NOMO-1 treated with DMSO at 0.1 percent for 48 hours (cell line): ENCODE results near the gene ACBD6.

Experiments used
- DNase-seq: peaks from one replicate; lab custom pipeline; 2025; ENCODE audit not compliant: unreplicated experiment; lab: John Stamatoyannopoulos, UW

Gene ACBD6

GRCh38 chr1:180248731-180249681 lies 253.4 kb downstream of the ACBD6 start:
- no peak for DNase-seq

GRCh38 chr1:180248176-180248575 lies 254.2 kb downstream of the ACBD6 start:
- DNase-seq = no peak

- DNase-seq = no peak
These were observed 254.8 kb downstream of the ACBD6 start for GRCh38 chr1:180247580-180247979.

- DNase-seq = no peak
These were observed 255.3 kb downstream of the ACBD6 start for GRCh38 chr1:180247061-180247460.

- no peak for DNase-seq
These were observed 255.8 kb downstream of the ACBD6 start for GRCh38 chr1:180246579-180246978.

GRCh38 chr1:180244840-180245239 lies 257.5 kb downstream of the ACBD6 start:
- DNase-seq = no peak

- no peak for DNase-seq
These were observed 258.7 kb downstream of the ACBD6 start for GRCh38 chr1:180243517-180244221.

GRCh38 chr1:180241716-180242544 lies 260.4 kb downstream of the ACBD6 start:
- DNase-seq = no peak

- no peak for DNase-seq
These were observed 263.0 kb downstream of the ACBD6 start for GRCh38 chr1:180239145-180240096.

- no peak for DNase-seq
These were observed 263.7 kb downstream of the ACBD6 start for GRCh38 chr1:180238675-180239074.
